Hepatocyte (in vitro differentiated cells): ENCODE data around the gene LIMA1. TPM values are rescaled to one million over a fixed set of nuclear protein-coding genes. Genes with fewer than 3 reads are reported as not detected.

Experiments used
- DNase-seq: peaks from one replicate; pipeline ENCODE4 v3.0.0-alpha.2; 2016; ENCODE audit warnings: low spot score
- H2AFZ ChIP-seq: fragments of 200-600 bp; sonication (generic); 2 replicates; pipeline ENCODE4 v1.6.0; 2016; ENCODE audit warnings: antibody characterized with exemption, mild to moderate bottlenecking
- H3K27ac ChIP-seq: fragments of 200-600 bp; sonication (generic); 2 replicates; pipeline ENCODE4 v1.5.1; 2016; ENCODE audit warnings: mild to moderate bottlenecking
- H3K27me3 ChIP-seq: fragments of 200-600 bp; sonication (generic); 2 replicates; pipeline ENCODE4 v1.6.1; 2016
- H3K36me3 ChIP-seq: fragments of 200-600 bp; sonication (generic); replicated peaks from 2 replicates; pipeline ENCODE4 v1.5.1; 2016; ENCODE audit warnings: low read depth; ENCODE audit not compliant: insufficient read depth
- H3K4me1 ChIP-seq: fragments of 200-600 bp; sonication (generic); 2 replicates; pipeline ENCODE4 v1.5.1; 2016; ENCODE audit warnings: mild to moderate bottlenecking, moderate library complexity; ENCODE audit not compliant: insufficient read depth
- H3K4me2 ChIP-seq: fragments of 200-600 bp; sonication (generic); 2 replicates; pipeline ENCODE4 v1.6.0; 2016
- H3K4me3 ChIP-seq: fragments of 200-600 bp; sonication (generic); 2 replicates; pipeline ENCODE4 v1.5.1; 2016; ENCODE audit warnings: mild to moderate bottlenecking
- H3K79me2 ChIP-seq: fragments of 200-600 bp; sonication (generic); 2 replicates; pipeline ENCODE4 v1.6.0; 2017; ENCODE audit warnings: mild to moderate bottlenecking
- H3K9me2 ChIP-seq: fragments of 200-600 bp; sonication (generic); replicated peaks from 2 replicates; pipeline ENCODE4 v1.6.0; 2017; ENCODE audit warnings: mild to moderate bottlenecking; ENCODE audit not compliant: insufficient read depth
- H3K9me3 ChIP-seq: fragments of 200-600 bp; sonication (generic); 2 replicates; pipeline ENCODE4 v1.5.1; 2016; ENCODE audit warnings: low read depth, mild to moderate bottlenecking
- H4K20me1 ChIP-seq: fragments of 200-600 bp; sonication (generic); 2 replicates; pipeline ENCODE4 v1.6.0; 2016; ENCODE audit warnings: mild to moderate bottlenecking; ENCODE audit not compliant: insufficient read depth, poor library complexity, severe bottlenecking
- CTCF ChIP-seq: fragments of 200-600 bp; sonication (generic); IDR thresholded peaks from 2 replicates; pipeline ENCODE4 v1.5.1; 2016; ENCODE audit warnings: antibody characterized with exemption, mild to moderate bottlenecking; ENCODE audit not compliant: poor library complexity
- EZH2 ChIP-seq: fragments of 200-600 bp; sonication (generic); IDR thresholded peaks from 2 replicates; pipeline ENCODE4 v1.6.1; 2016; ENCODE audit warnings: antibody characterized with exemption, mild to moderate bottlenecking, borderline replicate concordance
- EZH2phosphoT487 ChIP-seq: fragments of 200-600 bp; sonication (generic); IDR thresholded peaks from one replicate; pipeline ENCODE4 v1.6.1; 2018; ENCODE audit warnings: antibody characterized with exemption, mild to moderate bottlenecking, low read depth, moderate library complexity; ENCODE audit not compliant: unreplicated experiment, severe bottlenecking
- WGBS: methylation state at CpG from one replicate; pipeline ENCODE4 v1.1.6; 2016; ENCODE audit warnings: low lambda C conversion rate; ENCODE audit errors: missing lambda C conversion rate; 5-methylcytosine and 5-hydroxymethylcytosine counted together
- polyA plus RNA-seq: library from polyadenylated mRNA; unstranded; fragments of >200 nt; fragmentation: Nextera tagmentation; extraction: Ambion mirVana; gene quantifications from 2 replicates; pipeline ENCODE4 v1.2.1, GENCODE V29; 2016
- total RNA-seq: library from RNA; depleted of rRNA; stranded (reverse); fragments of >200 nt; gene quantifications from 2 replicates; pipeline ENCODE4 v1.2.3, GENCODE V29; 2014

The LIMA1 gene
- total and polyA plus RNA-seq, 2 experiments from 2014 or later: 54.8 to 84.4 TPM

DNA sequence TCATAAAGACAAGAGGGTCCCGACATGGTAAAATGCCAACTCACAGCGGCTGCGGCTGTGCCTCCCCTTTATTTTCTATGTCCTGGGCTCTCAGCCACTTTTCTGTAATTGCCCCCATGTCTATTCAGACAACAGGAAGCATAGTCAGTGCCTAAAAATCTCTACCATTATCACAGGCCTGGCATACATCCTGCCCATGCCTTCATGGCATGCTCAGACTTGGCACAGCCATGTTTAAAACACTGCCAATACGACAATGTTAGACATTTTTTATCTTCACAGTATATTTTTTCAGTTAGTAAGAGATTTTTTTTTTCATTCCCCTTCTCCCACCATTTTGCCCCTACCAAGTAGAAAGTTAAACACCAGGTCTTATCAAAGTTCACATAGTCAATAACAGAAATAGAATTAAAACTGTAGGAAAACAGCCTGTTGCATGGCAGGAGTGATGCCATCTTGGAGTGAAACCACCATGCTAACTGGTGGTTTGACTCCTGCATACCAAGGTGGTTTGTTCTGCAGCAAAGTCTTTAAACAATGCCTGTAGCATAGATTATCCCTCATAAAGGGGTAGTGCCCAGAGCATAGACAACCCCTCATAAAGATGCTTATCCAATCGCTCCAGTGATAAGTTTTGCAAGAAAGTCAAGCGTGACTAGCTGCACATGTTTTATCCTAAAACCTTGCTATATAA lies 97.2 kb downstream of the LIMA1 start:
- H3K4me1 ChIP-seq: peaks cover 33% of the 10 kb centered on the region
- H3K9me3 ChIP-seq: no peaks in the 10 kb centered on the region
- 84% methylated on average over 6 of the region's 6 CpGs for WGBS
- no peak for DNase-seq
- TF ChIP-seq CTCF (no peak), EZH2phosphoT487 (no peak), EZH2 (no peak)
- H3K4me2 ChIP-seq: no peak overlapping the region
- no peak overlapping the region for H2AFZ ChIP-seq
- no peaks in the 10 kb centered on the region for H3K79me2 ChIP-seq
- H4K20me1 ChIP-seq: no peaks in the 10 kb centered on the region
- H3K4me3 ChIP-seq: no peak overlapping the region
- H3K27ac ChIP-seq: peak overlapping the region; percentile 48
- H3K36me3 ChIP-seq: no peaks in the 10 kb centered on the region
- no peaks in the 10 kb centered on the region for H3K27me3 ChIP-seq
- no peaks in the 10 kb centered on the region for H3K9me2 ChIP-seq

DNA sequence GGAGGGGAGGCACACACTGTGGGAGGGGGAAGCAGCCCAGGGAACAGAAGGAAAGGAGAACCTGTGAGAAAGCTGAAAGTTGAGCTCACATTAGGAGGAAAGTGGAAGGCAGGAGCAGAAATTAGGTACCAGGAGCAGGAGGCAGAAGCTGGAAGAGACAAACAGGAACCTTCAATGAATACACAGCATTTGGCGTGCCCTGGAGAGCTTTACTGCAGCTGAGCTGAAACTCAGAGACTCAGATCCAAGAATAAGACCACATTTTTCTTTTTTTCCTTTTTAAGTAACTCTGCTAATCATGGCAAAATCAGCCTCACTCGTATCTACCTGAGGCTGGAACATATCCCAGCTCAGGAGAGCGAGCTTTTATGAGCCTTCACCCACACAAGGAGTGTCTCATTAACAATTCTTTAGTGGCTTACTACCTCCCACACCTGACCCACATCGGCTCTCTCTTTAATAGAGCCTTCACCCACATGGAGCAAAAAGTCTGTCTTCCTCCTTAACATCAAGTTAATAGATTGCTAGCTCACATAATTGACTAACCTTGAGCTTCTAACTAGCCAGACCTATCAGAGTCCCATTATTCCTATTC lies 97.9 kb downstream of the LIMA1 start:
- Histone ChIP-seq H3K79me2 (no peaks in the 10 kb centered on the region), H3K4me3 (no peak overlapping the region), H2AFZ (no peak overlapping the region), H3K9me2 (no peaks in the 10 kb centered on the region), H4K20me1 (no peaks in the 10 kb centered on the region), H3K36me3 (no peaks in the 10 kb centered on the region), H3K4me2 (no peak overlapping the region), H3K9me3 (no peaks in the 10 kb centered on the region), H3K27me3 (no peaks in the 10 kb centered on the region), H3K27ac (no peak overlapping the region), H3K4me1 (peaks cover 33% of the 10 kb centered on the region)
- TF ChIP-seq CTCF: no peak
- TF ChIP-seq EZH2phosphoT487: no peak
- no peak for TF ChIP-seq EZH2
- WGBS: 71% methylated on average over 4 of the region's 4 CpGs
- DNase-seq: no peak

GRCh38 chr12:50184261-50184660 lies 99.1 kb downstream of the LIMA1 start:
- H3K27ac ChIP-seq: no peak overlapping the region
- H3K9me3 ChIP-seq: no peaks in the 10 kb centered on the region
- H3K79me2 ChIP-seq: no peaks in the 10 kb centered on the region
- no peaks in the 10 kb centered on the region for H3K36me3 ChIP-seq
- TF ChIP-seq CTCF: no peak
- TF ChIP-seq EZH2phosphoT487: no peak
- no peak for TF ChIP-seq EZH2
- DNase-seq: no peak
- H3K27me3 ChIP-seq: no peaks in the 10 kb centered on the region
- H3K4me2 ChIP-seq: no peak overlapping the region
- 94% methylated on average over 5 of the region's 5 CpGs for WGBS
- peaks cover 32% of the 10 kb centered on the region for H3K4me1 ChIP-seq
- H4K20me1 ChIP-seq: no peaks in the 10 kb centered on the region
- H3K9me2 ChIP-seq: no peaks in the 10 kb centered on the region
- no peak overlapping the region for H3K4me3 ChIP-seq
- no peak overlapping the region for H2AFZ ChIP-seq

GRCh38 chr12:50182461-50182860 lies 100.9 kb downstream of the LIMA1 start:
- Histone ChIP-seq H3K36me3 (no peaks in the 10 kb centered on the region), H2AFZ (no peak overlapping the region)
- no peak for DNase-seq

More at GRCh38 chr12:50182461-50182860, 100.9 kb downstream of the LIMA1 start:
- no peak overlapping the region for H3K4me3 ChIP-seq
- TF ChIP-seq CTCF (peak; percentile 30), EZH2phosphoT487 (no peak)
- H3K27me3 ChIP-seq: no peaks in the 10 kb centered on the region
- no peak overlapping the region for H3K27ac ChIP-seq
- H3K4me2 ChIP-seq: no peak overlapping the region
- H3K9me3 ChIP-seq: no peaks in the 10 kb centered on the region
- no peaks in the 10 kb centered on the region for H3K79me2 ChIP-seq
- H3K9me2 ChIP-seq: no peaks in the 10 kb centered on the region
- H3K4me1 ChIP-seq: peaks cover 14% of the 10 kb centered on the region
- H4K20me1 ChIP-seq: no peaks in the 10 kb centered on the region
